NCI-H2107 treated with DMSO at 0.1 percent for 48 hours (cell line): Measurements from ENCODE around the gene SLC10A7.

Experiments
- DNase-seq: peaks from one replicate; lab custom pipeline; 2025; ENCODE audit not compliant: unreplicated experiment; lab: John Stamatoyannopoulos, UW

Gene SLC10A7

GRCh38 chr4:146222313-146222712 lies 299.4 kb downstream of the SLC10A7 start:
- no peak for DNase-seq

GRCh38 chr4:146214238-146214637 lies 307.5 kb downstream of the SLC10A7 start, which contains the start of gene REELD1:
Gene REELD1 (plus strand): TSS chr4:146214538. CDS start chr4:146216953, 2,415 bp downstream.
- no peak for DNase-seq

- DNase-seq, result no peak
These were observed 309.0 kb downstream of the SLC10A7 start for GRCh38 chr4:146212781-146213180.

GRCh38 chr4:146211440-146211839 lies 310.3 kb downstream of the SLC10A7 start:
- DNase-seq, result no peak

- no peak for DNase-seq
These were observed 310.9 kb downstream of the SLC10A7 start for GRCh38 chr4:146210890-146211289.

GRCh38 chr4:146207410-146207809 lies 314.3 kb downstream of the SLC10A7 start:
- no peak for DNase-seq
